K562 (cell line): ENCODE measurements around the gene PPP2R1A. TPM values are rescaled to one million over a fixed set of nuclear protein-coding genes. Genes with fewer than 3 reads are reported as not detected.
A peak's percentile ranks its signal among the peaks of the same experiment; 100 is the strongest.

Experiments used
- ATAC-seq: fragments of 200-7000 bp; cut with Tn5 transposase; 3 replicates; pipeline ENCODE4 v1.9.1; 2020; ENCODE audit warnings: moderate library complexity
- BruUV-seq: library from RNA; stranded (reverse); fragments of 400-500 nt; replicated peaks from 2 replicates; lab custom pipeline; 2021; lab: Mats Ljungman, UMichigan
- CTCF ChIA-PET: fragments of 300-600 bp; formaldehyde crosslinking; extraction: SDS; loops from one replicate; lab custom pipeline; 2021; ENCODE audit warnings: low intra/inter-chr PET ratio; lab: Yijun Ruan, JAX
- POLR2A ChIA-PET: fragments of 300-600, 350-650 bp; sonication (Branson Sonifier 250); formaldehyde crosslinking; extraction: SDS; loops from one replicate; lab custom pipeline; 2021; ENCODE audit warnings: antibody characterized with exemption, inconsistent platforms; lab: Yijun Ruan, JAX
- DNase-seq, 4 experiments: peaks; one replicate each; pipeline versions ENCODE4 v3.0.0 to v3.0.0-alpha.2; 2011 to 2018; ENCODE audit warnings: low spot score in 3 of 4, mixed read lengths in 3 of 4; ENCODE audit errors: extremely low read depth in 1 of 4
- FAIRE-seq: peaks from 2 replicates; lab custom pipeline; 2011; peaks lifted over from hg19 to GRCh38; lab: Jason Lieb, UNC
- H2AFZ ChIP-seq: 2 replicates; pipeline ENCODE4 v1.6.0; 2011; ENCODE audit warnings: low read depth, low read length, control low read depth, inconsistent platforms
- H3K27ac ChIP-seq: fragments of 200-600 bp; 3 replicates; pipeline ENCODE4 v1.8.0; 2011; ENCODE audit warnings: low read depth, mild to moderate bottlenecking, control low read depth, inconsistent platforms, low read length, moderate library complexity, mixed read lengths; ENCODE audit errors: extremely low read depth
- H3K27me3 ChIP-seq, 2 experiments: fragments of 300-600 bp in 1 of 2; 2 replicates in 1 of 2; 3 replicates in 1 of 2; pipeline versions ENCODE4 v1.6.0 to v1.8.0; 2011; ENCODE audit warnings: inconsistent platforms in 2 of 2, low read length in 2 of 2, mild to moderate bottlenecking in 1 of 2, mixed read lengths in 1 of 2, moderate library complexity in 1 of 2; ENCODE audit not compliant: control insufficient read depth in 2 of 2, insufficient read depth in 2 of 2
- H3K36me3 ChIP-seq: fragments of 300-600 bp; 3 replicates; pipeline ENCODE4 v1.8.0; 2011; ENCODE audit warnings: mild to moderate bottlenecking, low read length, inconsistent platforms; ENCODE audit not compliant: control insufficient read depth, insufficient read depth
- H3K4me1 ChIP-seq, 2 experiments: fragments of 200-600 bp in 1 of 2; replicated peaks in 1 of 2; 2 replicates in 1 of 2; 3 replicates in 1 of 2; pipeline versions ENCODE4 v1.5.1 to v1.8.0; 2011; ENCODE audit warnings: inconsistent platforms in 2 of 2, low read length in 2 of 2, mild to moderate bottlenecking in 1 of 2, mixed read lengths in 1 of 2, moderate library complexity in 1 of 2; ENCODE audit not compliant: control insufficient read depth in 2 of 2, insufficient read depth in 2 of 2
- H3K4me2 ChIP-seq: 2 replicates; pipeline ENCODE4 v1.6.1; 2011; ENCODE audit warnings: low read length, control low read depth, inconsistent platforms, mixed read lengths; ENCODE audit not compliant: insufficient read depth
- H3K4me3 ChIP-seq: fragments of 200-600 bp; sonication (generic), shearing (Covaris generic); 2 replicates; pipeline ENCODE4 v1.5.1; 2016; ENCODE audit warnings: control low read depth, inconsistent platforms
- H3K79me2 ChIP-seq: fragments of 200-600 bp; 3 replicates; pipeline ENCODE4 v1.8.0; 2011; ENCODE audit warnings: low read length, inconsistent platforms; ENCODE audit not compliant: control insufficient read depth, insufficient read depth
- H3K9ac ChIP-seq, 2 experiments: 2 replicates each; pipeline versions ENCODE4 v1.6.0 to v1.6.1; 2011; ENCODE audit warnings: low read depth in 2 of 2, low read length in 2 of 2, control low read depth in 1 of 2, inconsistent platforms in 1 of 2, mild to moderate bottlenecking in 1 of 2, mixed read lengths in 1 of 2; ENCODE audit not compliant: insufficient read depth in 1 of 2
- H3K9me1 ChIP-seq: one replicate; pipeline ENCODE4 v1.6.0; 2011; ENCODE audit warnings: inconsistent platforms, mild to moderate bottlenecking, low read length, moderate library complexity; ENCODE audit not compliant: control insufficient read depth, insufficient read depth
- H3K9me3 ChIP-seq: replicated peaks from 2 replicates; pipeline ENCODE4 v1.5.1; 2011; ENCODE audit warnings: low read depth, low read length, inconsistent platforms; ENCODE audit not compliant: control insufficient read depth, insufficient read depth
- H4K20me1 ChIP-seq: replicated peaks from 2 replicates; pipeline ENCODE4 v1.6.1; 2011; ENCODE audit warnings: low read length, inconsistent platforms, mixed read lengths; ENCODE audit not compliant: control insufficient read depth, insufficient read depth
- EGR1 ChIP-seq: fragments of 450-650 bp; conservative IDR thresholded peaks from 2 replicates; pipeline ENCODE4 v1.6.1; 2017; ENCODE audit warnings: mild to moderate bottlenecking
- HMGN3 ChIP-seq: IDR thresholded peaks from 2 replicates; pipeline ENCODE4 v1.6.1; 2011; ENCODE audit warnings: borderline replicate concordance, low read depth, mild to moderate bottlenecking, mixed read lengths, low read length; ENCODE audit not compliant: insufficient read length; ENCODE audit errors: extremely low read depth
- MCM2 ChIP-seq: fragments of 450-650 bp; IDR thresholded peaks from 2 replicates; pipeline ENCODE4 v1.6.1; 2017; ENCODE audit warnings: low read depth, mild to moderate bottlenecking
- NR2C2 ChIP-seq, 2 experiments: fragments of 200-800 bp in 1 of 2; sonication (Bioruptor generic) in 1 of 2; sonication (generic) in 1 of 2; formaldehyde crosslinking in 1 of 2; IDR thresholded peaks; 2 replicates each; pipeline versions ENCODE4 v1.6.1 to v1.8.0; 2016 to 2022; ENCODE audit warnings: mild to moderate bottlenecking in 1 of 2, missing compliant biosample characterization in 1 of 2, missing genetic modification characterization in 1 of 2, missing genetic modification reagents in 1 of 2
- PHF20 ChIP-seq: fragments of 450-650 bp; IDR thresholded peaks from 2 replicates; pipeline ENCODE4 v1.6.1; 2018; ENCODE audit not compliant: partially characterized antibody
- SMARCE1 ChIP-seq: fragments of 450-650 bp; IDR thresholded peaks from 2 replicates; pipeline ENCODE4 v1.7.1; 2016; ENCODE audit warnings: mild to moderate bottlenecking
- TAF7 ChIP-seq: fragments of 450-650 bp; IDR thresholded peaks from 2 replicates; pipeline ENCODE4 v1.6.1; 2016; ENCODE audit warnings: missing genetic modification characterization, missing compliant biosample characterization
- ZNF23 ChIP-seq: fragments of 250-450 bp; sonication (Bioruptor Pico); IDR thresholded peaks from 2 replicates; pipeline ENCODE4 v1.4.0; 2020; ENCODE audit warnings: mild to moderate bottlenecking
- WGBS: fragments of 100-300 bp; shearing (Covaris generic); methylation state at CpG from one replicate; pipeline ENCODE4 v1.1.6; 2016; ENCODE audit warnings: low coverage, mixed read lengths; ENCODE audit not compliant: insufficient coverage; ENCODE audit errors: missing lambda C conversion rate; 5-methylcytosine and 5-hydroxymethylcytosine counted together
- in situ Hi-C: fragments of 300-500 bp; cut with MboI; formaldehyde crosslinking; loops from 4 replicates; pipeline ENCODE4 v1.15.0; 2018; ENCODE audit warnings: inconsistent platforms, mixed read lengths
- intact Hi-C: fragments of 100-400 bp; cut with micrococcal nuclease; formaldehyde crosslinking; loops from 2 replicates; pipeline ENCODE4 v1.14.2; 2022
- polyA plus RNA-seq, 8 experiments: library from polyadenylated mRNA; depleted of rRNA in 4 of 8; stranded (reverse) in 5 of 8; unstranded in 3 of 8; fragments of >200 nt; fragmentation: Nextera tagmentation in 2 of 8; fragmentation: Illumina TruSeq in 1 of 8; extraction: Ambion mirVana in 2 of 8; extraction: Trizol in 1 of 8; gene quantifications; 2 replicates each; pipeline versions ENCODE4 v1.2.1 to v1.2.3, GENCODE V29; 2011 to 2014; ENCODE audit warnings: inconsistent platforms in 1 of 8, missing spikeins in 1 of 8
- total RNA-seq, 7 experiments: library from RNA; depleted of rRNA in 6 of 7; stranded (reverse); fragments of >200 nt in 6 of 7; fragmentation: Illumina TruSeq in 2 of 7; extraction: Trizol in 2 of 7; gene quantifications; 2 replicates each; pipeline versions ENCODE4 v1.2.1 to v1.2.3, GENCODE V29; 2011 to 2021; ENCODE audit warnings: low replicate concordance in 1 of 7
- TF ChIP-seq, protein P1 (sequence below): sonication (generic); formaldehyde crosslinking; IDR thresholded peaks from 2 replicates; pipeline ENCODE4 v1.8.0; 2023; ENCODE audit warnings: mild to moderate bottlenecking, missing genetic modification reagents
- TF ChIP-seq, protein P2 (sequence below): fragments of 250-450 bp; sonication (Bioruptor Pico); IDR thresholded peaks from 2 replicates; pipeline ENCODE4 v1.4.0; 2020; ENCODE audit warnings: mild to moderate bottlenecking, moderate library complexity, borderline replicate concordance
- TF ChIP-seq, protein P3 (sequence below): fragments of 250-450 bp; sonication (Bioruptor Pico); IDR thresholded peaks from 2 replicates; pipeline ENCODE4 v1.8.0; 2021; ENCODE audit warnings: borderline replicate concordance, mild to moderate bottlenecking, moderate library complexity; ENCODE audit not compliant: poor library complexity, severe bottlenecking

The PPP2R1A gene
- total and polyA plus RNA-seq, 9 of the 15 experiments (the other 6 are each of a cell fraction or from before 2014, with no cell fraction given), result 10.1 to 211 (median 70.1) TPM

DNA sequence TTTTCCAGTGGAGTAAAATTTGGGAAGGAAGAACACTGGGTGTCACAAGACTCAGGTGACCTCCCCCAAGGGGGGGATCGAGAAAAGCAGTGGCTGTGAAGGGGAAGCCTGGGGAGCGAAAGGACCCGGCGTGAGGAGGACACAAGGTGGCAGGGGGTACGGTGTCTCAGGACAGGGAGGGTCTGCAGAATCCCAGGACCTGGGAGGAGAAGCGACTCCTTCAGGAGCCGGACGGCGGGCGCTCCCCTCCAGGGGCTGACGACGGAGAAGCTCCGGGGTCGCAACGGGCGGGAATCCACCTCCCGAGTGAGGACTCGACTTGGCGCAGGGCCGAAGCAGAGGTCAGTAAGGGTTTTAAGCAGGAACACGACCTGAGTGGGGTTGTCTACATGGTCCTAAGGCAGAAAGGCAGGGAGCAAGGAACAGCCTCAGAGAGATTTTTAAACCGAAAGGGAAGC, 19.0 kb upstream of the PPP2R1A start (continued):
- TF ChIP-seq, protein P1, sequence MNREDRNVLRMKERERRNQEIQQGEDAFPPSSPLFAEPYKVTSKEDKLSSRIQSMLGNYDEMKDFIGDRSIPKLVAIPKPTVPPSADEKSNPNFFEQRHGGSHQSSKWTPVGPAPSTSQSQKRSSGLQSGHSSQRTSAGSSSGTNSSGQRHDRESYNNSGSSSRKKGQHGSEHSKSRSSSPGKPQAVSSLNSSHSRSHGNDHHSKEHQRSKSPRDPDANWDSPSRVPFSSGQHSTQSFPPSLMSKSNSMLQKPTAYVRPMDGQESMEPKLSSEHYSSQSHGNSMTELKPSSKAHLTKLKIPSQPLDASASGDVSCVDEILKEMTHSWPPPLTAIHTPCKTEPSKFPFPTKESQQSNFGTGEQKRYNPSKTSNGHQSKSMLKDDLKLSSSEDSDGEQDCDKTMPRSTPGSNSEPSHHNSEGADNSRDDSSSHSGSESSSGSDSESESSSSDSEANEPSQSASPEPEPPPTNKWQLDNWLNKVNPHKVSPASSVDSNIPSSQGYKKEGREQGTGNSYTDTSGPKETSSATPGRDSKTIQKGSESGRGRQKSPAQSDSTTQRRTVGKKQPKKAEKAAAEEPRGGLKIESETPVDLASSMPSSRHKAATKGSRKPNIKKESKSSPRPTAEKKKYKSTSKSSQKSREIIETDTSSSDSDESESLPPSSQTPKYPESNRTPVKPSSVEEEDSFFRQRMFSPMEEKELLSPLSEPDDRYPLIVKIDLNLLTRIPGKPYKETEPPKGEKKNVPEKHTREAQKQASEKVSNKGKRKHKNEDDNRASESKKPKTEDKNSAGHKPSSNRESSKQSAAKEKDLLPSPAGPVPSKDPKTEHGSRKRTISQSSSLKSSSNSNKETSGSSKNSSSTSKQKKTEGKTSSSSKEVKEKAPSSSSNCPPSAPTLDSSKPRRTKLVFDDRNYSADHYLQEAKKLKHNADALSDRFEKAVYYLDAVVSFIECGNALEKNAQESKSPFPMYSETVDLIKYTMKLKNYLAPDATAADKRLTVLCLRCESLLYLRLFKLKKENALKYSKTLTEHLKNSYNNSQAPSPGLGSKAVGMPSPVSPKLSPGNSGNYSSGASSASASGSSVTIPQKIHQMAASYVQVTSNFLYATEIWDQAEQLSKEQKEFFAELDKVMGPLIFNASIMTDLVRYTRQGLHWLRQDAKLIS (CRISPR knock-in tag), result no peak
- TF ChIP-seq EGR1, result no peak
- no peak for TF ChIP-seq MCM2
- no peak for TF ChIP-seq PHF20
- TF ChIP-seq, all 486 proteins: peak for 0

DNA sequence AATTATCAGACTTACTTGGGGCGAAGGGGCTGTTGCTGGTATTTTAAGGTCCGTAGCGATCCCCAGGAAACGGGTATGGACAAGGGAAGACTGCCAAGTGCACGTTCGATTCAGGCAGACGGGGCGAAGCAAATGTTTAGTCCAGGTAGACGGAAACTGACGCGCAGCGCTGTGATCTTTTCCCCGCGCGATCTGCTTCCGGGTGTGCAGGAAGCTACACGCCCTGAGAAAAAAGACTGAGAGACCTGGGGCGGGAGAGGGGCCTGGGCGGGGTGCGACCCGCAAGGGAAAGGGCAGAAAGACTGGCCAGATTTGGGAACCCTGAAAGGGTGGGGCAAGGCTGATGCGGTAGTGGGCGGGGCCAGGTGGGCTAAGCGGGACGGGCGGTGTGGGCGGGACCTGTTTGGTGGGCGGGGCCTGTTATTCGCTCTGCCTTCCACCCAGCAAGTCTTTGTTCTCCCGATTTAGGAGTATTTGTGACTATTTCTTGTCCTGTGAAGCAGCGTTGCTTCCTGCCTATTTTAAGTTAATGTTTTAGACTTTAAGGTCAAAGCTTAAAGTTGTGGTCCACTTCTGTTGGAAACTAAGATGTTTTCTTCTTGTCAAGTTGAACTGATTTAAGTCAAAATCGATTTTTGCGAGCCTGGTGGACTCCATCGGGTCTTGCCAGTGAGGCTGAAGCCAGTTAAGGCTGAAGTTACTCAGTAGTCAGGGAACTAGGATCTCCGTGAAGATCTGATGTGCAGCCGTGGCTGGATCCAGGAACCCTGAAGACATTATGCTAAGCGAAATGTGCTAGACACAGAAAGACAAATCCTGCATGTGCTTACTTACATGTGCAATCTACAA, 18.3 kb upstream of the PPP2R1A start, which contains the start of gene ZNF836:
ZNF836 (minus strand) TSS at position 301 of the 849 bp plus-strand sequence. CDS start 3,549 bp downstream, outside the sequence.
- BruUV-seq, result no TSS peak
- ChIA-PET POLR2A (interaction anchor here (1.5 kb wide), 1 partner anchor 12 kb away, joined by 3 read pairs; no protein-coding TSS in a partner anchor), CTCF (no interaction called here)
- H3K4me3 ChIP-seq, result peak within 1 kb of the TSS; percentile 52
- no peaks in the 10 kb centered on the region for H3K79me2 ChIP-seq
- FAIRE-seq, result no peak
- intact Hi-C loops, result no loop called here
- H3K9me3 ChIP-seq, result peaks cover 4% of the 10 kb centered on the region
- ATAC-seq, result peak; percentile 97
- H3K4me1 ChIP-seq, result peaks cover 0 to 4% of the 10 kb centered on the region in 2 experiments; a peak in 2 of 5 replicates
- peak; percentile 59 to 76 (median 73) for DNase-seq
- H2AFZ ChIP-seq, result peak within 1 kb of the TSS; percentile 89
- H3K27ac ChIP-seq, result no peak within 1 kb of the TSS; the same call in 2 of the 3 replicates
- 24% methylated on average over 26 of the region's 37 CpGs for WGBS
- no peaks in the 10 kb centered on the region; a peak in 1 of 5 replicates for H3K27me3 ChIP-seq
- H3K9me1 ChIP-seq, result no peaks in the 10 kb centered on the region
- H4K20me1 ChIP-seq, result no peaks in the 10 kb centered on the region
- in situ Hi-C loops, result no loop called here
- H3K4me2 ChIP-seq, result peak within 1 kb of the TSS; percentile 78
- H3K36me3 ChIP-seq, result no peaks in the 10 kb centered on the region
- peak within 1 kb of the TSS; percentile 43 to 84 for H3K9ac ChIP-seq
- TF ChIP-seq HMGN3 (no peak), SMARCE1 (no peak), NR2C2 (CRISPR knock-in tag; IDR thresholded peaks at IDR 0.05) (no peak), NR2C2 (tag; IDR thresholded peaks at IDR 0.05) (peak; percentile 87), ZNF23 (no peak), TAF7 (tag) (no peak)
- TF ChIP-seq, protein P2, sequence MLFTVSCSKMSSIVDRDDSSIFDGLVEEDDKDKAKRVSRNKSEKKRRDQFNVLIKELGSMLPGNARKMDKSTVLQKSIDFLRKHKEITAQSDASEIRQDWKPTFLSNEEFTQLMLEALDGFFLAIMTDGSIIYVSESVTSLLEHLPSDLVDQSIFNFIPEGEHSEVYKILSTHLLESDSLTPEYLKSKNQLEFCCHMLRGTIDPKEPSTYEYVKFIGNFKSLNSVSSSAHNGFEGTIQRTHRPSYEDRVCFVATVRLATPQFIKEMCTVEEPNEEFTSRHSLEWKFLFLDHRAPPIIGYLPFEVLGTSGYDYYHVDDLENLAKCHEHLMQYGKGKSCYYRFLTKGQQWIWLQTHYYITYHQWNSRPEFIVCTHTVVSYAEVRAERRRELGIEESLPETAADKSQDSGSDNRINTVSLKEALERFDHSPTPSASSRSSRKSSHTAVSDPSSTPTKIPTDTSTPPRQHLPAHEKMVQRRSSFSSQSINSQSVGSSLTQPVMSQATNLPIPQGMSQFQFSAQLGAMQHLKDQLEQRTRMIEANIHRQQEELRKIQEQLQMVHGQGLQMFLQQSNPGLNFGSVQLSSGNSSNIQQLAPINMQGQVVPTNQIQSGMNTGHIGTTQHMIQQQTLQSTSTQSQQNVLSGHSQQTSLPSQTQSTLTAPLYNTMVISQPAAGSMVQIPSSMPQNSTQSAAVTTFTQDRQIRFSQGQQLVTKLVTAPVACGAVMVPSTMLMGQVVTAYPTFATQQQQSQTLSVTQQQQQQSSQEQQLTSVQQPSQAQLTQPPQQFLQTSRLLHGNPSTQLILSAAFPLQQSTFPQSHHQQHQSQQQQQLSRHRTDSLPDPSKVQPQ (CRISPR knock-in tag), result no peak
- TF ChIP-seq, protein P3, sequence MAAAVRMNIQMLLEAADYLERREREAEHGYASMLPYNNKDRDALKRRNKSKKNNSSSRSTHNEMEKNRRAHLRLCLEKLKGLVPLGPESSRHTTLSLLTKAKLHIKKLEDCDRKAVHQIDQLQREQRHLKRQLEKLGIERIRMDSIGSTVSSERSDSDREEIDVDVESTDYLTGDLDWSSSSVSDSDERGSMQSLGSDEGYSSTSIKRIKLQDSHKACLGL (CRISPR knock-in tag), result no peak
